Progenitor cell of endocrine pancreas (in vitro differentiated cells): ENCODE results near the gene FGFRL1. TPM values are rescaled to one million over a fixed set of nuclear protein-coding genes. Genes with fewer than 3 reads are reported as not detected.

Experiments
- DNase-seq: peaks from one replicate; pipeline ENCODE4 v3.0.0; 2021; ENCODE audit warnings: low spot score; ENCODE audit not compliant: unreplicated experiment
- H3K27ac Mint-ChIP-seq: 2 replicates; pipeline ENCODE4 v1.8.0; 2021; ENCODE audit warnings: mild to moderate bottlenecking, moderate library complexity, mixed read lengths
- H3K27me3 Mint-ChIP-seq: 2 replicates; pipeline ENCODE4 v1.8.0; 2021; ENCODE audit warnings: mixed read lengths
- H3K36me3 Mint-ChIP-seq: 2 replicates; pipeline ENCODE4 v1.8.0; 2022; ENCODE audit warnings: mixed read lengths; ENCODE audit not compliant: insufficient read depth
- H3K4me1 Mint-ChIP-seq: 2 replicates; pipeline ENCODE4 v1.8.0; 2021; ENCODE audit warnings: low read depth, mixed read lengths
- H3K4me3 Mint-ChIP-seq: 2 replicates; pipeline ENCODE4 v1.8.0; 2021; ENCODE audit warnings: low read depth, mild to moderate bottlenecking, moderate library complexity, mixed read lengths
- H3K9me3 Mint-ChIP-seq: 2 replicates; pipeline ENCODE4 v1.8.0; 2021; ENCODE audit warnings: low read depth, mixed read lengths
- CTCF ChIP-seq: fragments of 200-600 bp; sonication (generic); IDR thresholded peaks from one replicate; pipeline ENCODE4 v1.5.0; 2021; ENCODE audit warnings: antibody characterized with exemption, mild to moderate bottlenecking; ENCODE audit not compliant: unreplicated experiment
- total RNA-seq: library from RNA; stranded (reverse); gene quantifications from 2 replicates; pipeline ENCODE4 v1.2.1, GENCODE V29; 2021

Gene FGFRL1
- total RNA-seq, 1 donor from 2014 or later, result 126 TPM

DNA sequence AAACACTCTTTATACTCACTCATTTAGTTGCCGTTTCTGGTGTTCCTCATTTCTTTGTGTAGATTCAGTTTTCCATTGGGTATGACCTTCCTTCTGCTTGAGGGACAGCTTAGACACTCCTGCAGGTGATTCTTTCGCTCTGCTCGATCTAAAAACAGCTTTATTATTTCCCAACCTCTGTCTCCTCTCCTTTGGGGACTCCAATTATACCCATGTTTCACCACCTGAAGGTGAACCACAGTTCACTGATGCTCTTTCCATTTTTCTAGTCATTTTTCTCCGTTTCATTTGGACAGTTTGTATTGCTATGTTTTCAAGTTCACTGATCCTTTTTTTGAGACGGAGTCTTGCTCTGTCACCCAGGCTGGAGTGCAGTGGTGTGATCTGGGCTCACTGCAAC, 4.6 kb upstream of the FGFRL1 start:
- no peak overlapping the region for H3K4me3 Mint-ChIP-seq
- no peak for TF ChIP-seq CTCF
- H3K4me1 Mint-ChIP-seq, result peaks cover 10% of the 10 kb centered on the region
- no peaks in the 10 kb centered on the region for H3K9me3 Mint-ChIP-seq
- DNase-seq, result no peak
- peaks cover 47% of the 10 kb centered on the region for H3K27me3 Mint-ChIP-seq
- peaks cover 4% of the 10 kb centered on the region for H3K36me3 Mint-ChIP-seq
- no peak overlapping the region for H3K27ac Mint-ChIP-seq

- no peak for TF ChIP-seq CTCF
- no peaks in the 10 kb centered on the region for H3K9me3 Mint-ChIP-seq
- peak overlapping the region; percentile 35 for H3K27ac Mint-ChIP-seq
- no peak for DNase-seq
- peaks cover 40% of the 10 kb centered on the region for H3K27me3 Mint-ChIP-seq
- H3K36me3 Mint-ChIP-seq, result peaks cover 6% of the 10 kb centered on the region
- peak overlapping the region; percentile 63 for H3K4me3 Mint-ChIP-seq
- peaks cover 14% of the 10 kb centered on the region for H3K4me1 Mint-ChIP-seq
Observed at GRCh38 chr4:1008840-1009541, 2.4 kb upstream of the FGFRL1 start.

DNA sequence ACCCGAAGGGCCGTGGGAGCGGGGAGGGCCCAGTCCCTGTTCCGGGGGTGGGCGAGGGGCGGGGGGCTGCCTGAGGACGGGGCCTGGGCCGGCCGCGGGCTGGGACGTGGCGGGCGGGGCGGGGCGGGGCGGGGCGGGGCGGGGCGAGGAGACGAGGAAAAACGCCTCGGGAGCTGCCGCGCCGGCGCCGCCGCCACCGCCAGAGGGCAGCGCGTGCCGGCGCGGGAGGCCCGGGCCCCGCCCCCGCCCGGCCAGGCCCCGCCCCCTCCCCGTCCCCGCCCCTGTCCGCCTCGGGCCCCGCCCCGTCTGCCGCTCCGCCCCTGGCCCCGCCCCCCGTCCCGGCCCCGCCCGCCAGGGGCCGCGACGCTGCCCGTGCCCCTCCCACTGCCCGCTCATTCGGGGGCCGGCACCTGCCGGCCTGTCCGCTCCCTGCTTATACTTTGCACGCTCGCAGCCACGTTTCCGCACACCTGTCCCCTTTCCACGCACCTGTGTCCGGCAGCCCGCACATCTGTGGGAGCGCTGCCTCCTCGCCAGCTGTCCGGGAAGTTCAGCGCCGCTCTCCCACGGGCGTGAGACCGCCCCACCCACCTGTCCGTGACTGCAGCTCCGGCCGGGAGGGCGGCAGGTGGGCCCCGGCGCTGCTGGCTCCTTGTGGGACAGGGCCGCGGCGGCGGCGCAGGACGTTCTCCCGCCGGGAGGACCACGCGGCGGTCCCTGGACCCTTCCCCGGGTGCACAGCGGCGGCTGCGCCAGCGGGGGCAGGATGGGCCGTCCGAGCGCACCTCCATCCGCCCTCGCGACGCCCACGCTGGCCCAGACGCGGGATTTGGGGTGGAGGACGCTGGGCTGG, 1.7 kb upstream of the FGFRL1 start:
- peak overlapping the region; percentile 64 for H3K4me3 Mint-ChIP-seq

GRCh38 chr4:1010395-1011021, 918 bp upstream of the FGFRL1 start:
- Mint-ChIP-seq H3K4me3 (peak overlapping the region; percentile 64), H3K4me1 (peaks cover 17% of the 10 kb centered on the region), H3K27ac (peak overlapping the region; percentile 91), H3K36me3 (peaks cover 5% of the 10 kb centered on the region), H3K27me3 (peaks cover 33% of the 10 kb centered on the region), H3K9me3 (no peaks in the 10 kb centered on the region)
- DNase-seq, result no peak
- TF ChIP-seq CTCF, result no peak

More for the DNA sequence above, 1.7 kb upstream of the FGFRL1 start:
- Mint-ChIP-seq H3K27ac (no peak overlapping the region), H3K9me3 (no peaks in the 10 kb centered on the region), H3K4me1 (peaks cover 17% of the 10 kb centered on the region), H3K27me3 (peaks cover 35% of the 10 kb centered on the region), H3K36me3 (peaks cover 6% of the 10 kb centered on the region)
- TF ChIP-seq CTCF, result no peak
- peak; percentile 59 for DNase-seq

GRCh38 chr4:1011666-1012033, 224 bp downstream of the FGFRL1 start:
- DNase-seq, result no peak
- Mint-ChIP-seq H3K4me1 (peaks cover 17% of the 10 kb centered on the region), H3K4me3 (no peak overlapping the region), H3K27me3 (peaks cover 25% of the 10 kb centered on the region), H3K27ac (no peak overlapping the region), H3K36me3 (peaks cover 5% of the 10 kb centered on the region), H3K9me3 (no peaks in the 10 kb centered on the region)
- no peak for TF ChIP-seq CTCF
